SH-SY5Y (cell line): Measurements from ENCODE around the gene KCNT2.

Experiments
- GATA2 ChIP-seq: IDR thresholded peaks from 2 replicates; pipeline ENCODE4 v1.6.1; 2011; ENCODE audit warnings: mild to moderate bottlenecking, low read depth, low read length
- GATA3 ChIP-seq: IDR thresholded peaks from 2 replicates; pipeline ENCODE4 v1.6.1; 2011; ENCODE audit warnings: low read depth, mild to moderate bottlenecking, low read length, moderate library complexity

GRCh38 chr1:196260270-196260669, 348.0 kb downstream of the KCNT2 start:
- no peak for TF ChIP-seq GATA3
- no peak for TF ChIP-seq GATA2
